Activated CD8-positive, alpha-beta memory T cell treated with anti-CD3 and anti-CD28 coated beads for 36 hours (primary cell): ENCODE data around the gene GPRIN1. TPM values are rescaled to one million over a fixed set of nuclear protein-coding genes. Genes with fewer than 3 reads are reported as not detected.
"Not testable (repeated sequence)": the region's sequence is repeated elsewhere in the genome, so short reads cannot be mapped to it uniquely, and the experiment has no call there.

Source experiments
- CTCF ChIA-PET: fragments of 350-600 bp; sonication (Branson Sonifier 250); formaldehyde crosslinking; loops from one replicate; lab custom pipeline; 2021; ENCODE audit warnings: antibody characterized with exemption; lab: Charles Lee
- POLR2A ChIA-PET: fragments of 350-600 bp; sonication (Branson Sonifier 250); formaldehyde crosslinking; loops from one replicate; lab custom pipeline; 2021; ENCODE audit warnings: antibody characterized with exemption; lab: Charles Lee
- total RNA-seq, 2 experiments: library from RNA; stranded (reverse); gene quantifications; one replicate each; pipeline ENCODE4 v1.2.3, GENCODE V29; 2021

The GPRIN1 gene
- total RNA-seq, 2 experiments from 2014 or later, result 2.7 to 3.0 TPM

- CTCF ChIA-PET, result interaction anchor here (1.8 kb wide), 1 partner anchor 10 kb away, joined by 4 read pairs; no protein-coding TSS in a partner anchor
- POLR2A ChIA-PET, result no interaction called here
These were observed 46.0 kb downstream of the GPRIN1 start for GRCh38 chr5:176564002-176564401.

GRCh38 chr5:176562189-176562588, 47.8 kb downstream of the GPRIN1 start:
- POLR2A ChIA-PET, result no interaction called here
- CTCF ChIA-PET, result no interaction called here

GRCh38 chr5:176561259-176561658, 48.7 kb downstream of the GPRIN1 start:
- ChIA-PET CTCF (no interaction called here), POLR2A (no interaction called here)

DNA sequence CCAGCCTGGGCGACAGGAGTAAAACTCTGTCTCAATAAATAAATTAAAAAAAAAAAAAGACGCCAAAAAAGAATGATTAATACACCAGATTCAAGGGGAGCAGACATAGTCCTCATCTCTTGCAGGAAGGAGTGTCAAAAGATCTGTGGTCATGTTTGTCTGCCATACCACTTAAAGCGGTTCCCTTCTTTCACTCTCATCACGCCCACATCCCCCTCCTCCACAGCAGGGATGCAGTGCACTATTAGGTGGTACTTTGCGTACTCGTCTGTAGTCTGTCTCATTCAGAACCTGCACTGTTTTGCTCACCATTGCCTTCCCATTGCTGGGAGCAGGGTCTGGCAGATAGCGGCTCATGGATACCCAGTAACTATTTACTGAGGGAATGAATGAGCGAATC, 49.6 kb downstream of the GPRIN1 start:
- CTCF ChIA-PET, result no interaction called here
- POLR2A ChIA-PET, result no interaction called here

DNA sequence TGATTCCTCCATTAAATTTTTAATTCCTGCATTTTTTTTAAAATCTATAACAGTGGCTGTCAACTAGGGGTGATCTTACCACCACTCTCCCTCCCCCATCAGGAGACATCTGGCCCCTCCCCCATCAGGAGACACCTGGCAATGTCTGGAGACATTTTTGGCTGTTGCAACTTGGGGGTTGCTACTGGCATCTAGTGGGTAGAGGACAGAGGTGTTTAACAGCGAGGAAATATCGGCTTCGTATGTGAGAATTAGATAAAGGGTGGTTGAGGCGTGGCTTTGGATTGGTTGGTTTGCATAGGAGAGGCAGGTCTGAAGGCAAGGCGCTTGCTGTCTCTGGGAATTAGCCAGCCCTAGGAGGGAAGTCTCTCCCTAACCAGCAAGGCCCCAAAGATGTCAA, 50.3 kb downstream of the GPRIN1 start:
- ChIA-PET POLR2A (no interaction called here), CTCF (no interaction called here)

DNA sequence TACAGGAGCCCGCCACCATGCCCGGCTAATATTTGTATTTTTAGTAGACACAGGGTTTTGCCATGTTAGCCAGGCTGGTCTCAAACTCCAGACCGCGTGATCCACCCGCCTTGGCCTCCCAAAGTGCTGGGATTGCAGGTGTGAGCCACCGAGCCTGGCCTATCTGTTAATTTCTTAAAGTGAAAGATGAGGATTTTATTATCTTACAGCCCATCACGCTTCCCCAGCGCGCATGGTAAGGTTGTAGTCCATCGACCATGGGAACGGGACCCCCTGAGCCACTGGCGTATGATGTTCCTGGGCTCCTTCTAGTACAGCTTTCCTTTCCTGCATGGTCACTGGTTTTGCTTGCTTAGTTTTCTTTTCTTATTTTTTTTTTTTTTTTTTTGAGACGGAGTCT, 52.1 kb downstream of the GPRIN1 start:
- ChIA-PET CTCF (interaction anchor here (1.8 kb wide), 1 partner anchor 14 kb away, joined by 6 read pairs; no protein-coding TSS in a partner anchor), POLR2A (no interaction called here)

- ChIA-PET CTCF (interaction anchor here (1.0 to 1.6 kb wide), 2 partner anchors 10 to 11 kb away, joined by 4 read pairs; no protein-coding TSS in a partner anchor), POLR2A (interaction anchor here (1.9 kb wide), 1 partner anchor 10 kb away, joined by 8 read pairs; no protein-coding TSS in a partner anchor)
These were observed 56.5 kb downstream of the GPRIN1 start for GRCh38 chr5:176553260-176554085.

DNA sequence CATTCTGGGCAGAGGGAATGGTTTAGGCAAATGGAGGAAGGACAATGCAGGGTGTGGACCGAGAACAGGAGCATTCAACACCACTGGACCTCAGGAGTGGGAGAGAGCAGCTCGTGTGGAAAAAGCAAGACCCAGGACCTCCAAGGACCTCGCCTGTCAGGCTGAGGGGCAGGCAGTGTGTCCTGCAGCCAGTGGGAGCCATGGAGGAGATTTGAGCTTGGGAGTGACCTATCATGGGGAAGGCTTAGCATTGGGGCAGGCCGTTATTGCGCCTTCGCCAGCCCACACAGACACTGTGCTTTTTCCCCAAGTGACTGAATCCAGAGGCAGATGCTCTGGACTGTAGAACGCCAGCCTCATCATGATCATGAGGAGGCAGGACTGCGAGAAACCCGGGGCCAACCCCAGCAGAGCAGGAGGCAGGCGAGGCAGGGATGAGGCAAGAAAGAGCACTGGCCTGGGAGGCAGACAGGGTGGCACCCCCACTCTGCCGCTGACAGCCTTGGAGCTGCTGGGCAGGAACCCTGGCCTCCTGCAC, 57.6 kb downstream of the GPRIN1 start:
- CTCF ChIA-PET, result interaction anchor here (1.6 kb wide), 1 partner anchor 10 kb away, joined by 4 read pairs; no protein-coding TSS in a partner anchor
- POLR2A ChIA-PET, result interaction anchor here (1.1 kb wide), 1 partner anchor 8 kb away, joined by 4 read pairs; no protein-coding TSS in a partner anchor

- POLR2A ChIA-PET, result interaction anchor here (1.7 kb wide), 1 partner anchor 13 kb away, joined by 4 read pairs; the partner anchor contains the start of gene RNF44
- CTCF ChIA-PET, result not testable (repeated sequence)
These were observed 59.0 kb downstream of the GPRIN1 start for GRCh38 chr5:176550937-176551336.

DNA sequence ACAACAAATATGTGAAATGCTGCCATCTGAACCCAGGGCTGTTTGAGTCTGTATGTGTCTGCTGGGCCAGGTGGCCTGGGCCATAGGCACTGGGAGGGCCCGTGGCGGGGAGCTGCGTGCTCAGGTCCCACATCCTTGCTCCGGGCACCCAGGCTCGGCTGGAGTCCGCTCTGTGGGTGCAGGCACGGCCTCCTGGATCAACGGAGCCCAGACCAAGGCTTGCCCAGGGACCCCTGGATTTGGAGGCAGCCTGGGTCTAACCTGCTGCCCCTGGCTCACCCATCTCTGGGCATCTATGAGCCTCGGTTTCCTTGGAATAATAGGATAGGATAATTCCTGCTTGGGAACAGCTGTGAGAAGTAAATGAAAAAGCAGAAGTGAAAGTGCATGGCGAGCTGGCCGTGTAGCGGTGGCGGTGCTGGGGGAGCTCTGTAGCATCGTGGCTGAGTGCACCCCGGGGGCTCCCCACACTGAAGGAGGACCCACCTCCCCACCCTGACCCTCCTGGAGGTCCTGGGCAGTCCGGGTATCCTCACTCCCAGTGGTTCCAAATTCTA, 59.6 kb downstream of the GPRIN1 start:
- POLR2A ChIA-PET, result interaction anchor here (1.7 kb wide), 1 partner anchor 13 kb away, joined by 4 read pairs; the partner anchor contains the start of gene RNF44
- CTCF ChIA-PET, result no interaction called here

- CTCF ChIA-PET, result no interaction called here
- POLR2A ChIA-PET, result interaction anchor here (1.7 kb wide), 1 partner anchor 12 kb away, joined by 4 read pairs; the partner anchor contains the start of gene RNF44
These were observed 60.1 kb downstream of the GPRIN1 start for GRCh38 chr5:176549871-176550270.

- ChIA-PET POLR2A (interaction anchor here (1.7 kb wide), 1 partner anchor 12 kb away, joined by 4 read pairs; the partner anchor contains the start of gene RNF44), CTCF (no interaction called here)
These were observed 61.0 kb downstream of the GPRIN1 start, which contains the start of gene CDHR2 for GRCh38 chr5:176548967-176549444. Gene CDHR2, plus strand, starts transcription at chr5:176549342. Its CDS starts 16,011 bp downstream, at chr5:176565353.

DNA sequence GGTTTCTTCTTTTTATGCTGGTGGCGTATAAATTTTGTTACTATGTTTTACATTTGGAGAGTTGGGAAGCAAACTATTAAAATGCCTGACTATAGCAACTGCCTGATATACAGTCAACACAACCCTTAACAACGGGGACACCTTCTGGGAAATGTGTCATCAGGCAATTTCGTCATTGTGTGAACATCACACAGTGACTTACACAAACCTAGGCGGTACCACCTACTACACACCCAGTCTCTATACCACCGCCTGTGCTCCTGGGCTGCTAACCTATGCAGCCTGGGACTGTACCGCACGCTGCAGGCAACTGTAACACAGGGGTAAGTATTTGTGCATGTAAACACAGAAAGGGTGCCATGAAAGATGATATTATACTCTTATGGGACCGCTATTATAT, 62.2 kb downstream of the GPRIN1 start:
- POLR2A ChIA-PET, result interaction anchor here (1.0 kb wide), 1 partner anchor 14 kb away, joined by 3 read pairs; no protein-coding TSS in a partner anchor
- CTCF ChIA-PET, result no interaction called here

Other genes starting within 250 kb of the GPRIN1 start
- 10 to 100 TPM; 39.1 to 39.4 TPM for gene KIAA1191, start 248.4 kb downstream of the GPRIN1 start, total RNA-seq
- gene ARL10, start 244.7 kb downstream of the GPRIN1 start, total RNA-seq, result 10 to 100 TPM; 15.9 to 16.7 TPM
- 100 to 1,000 TPM; 151 to 163 TPM for gene NOP16, start 221.6 kb downstream of the GPRIN1 start, total RNA-seq
- 10 to 100 TPM; 91.5 to 93.6 TPM for gene HIGD2A, start 221.4 kb downstream of the GPRIN1 start, total RNA-seq
- gene CLTB, start 193.6 kb downstream of the GPRIN1 start, total RNA-seq, result 10 to 100 TPM; 61.6 to 67.5 TPM
- 10 to 100 TPM; 41.7 to 42.9 TPM for gene FAF2, start 161.8 kb downstream of the GPRIN1 start, total RNA-seq
- gene RNF44, start 72.8 kb downstream of the GPRIN1 start, total RNA-seq, result 10 to 100 TPM; 47.2 to 50.5 TPM
- under 1 TPM; 0.06 to 0.50 TPM for gene CDHR2, start 60.8 kb downstream of the GPRIN1 start, total RNA-seq
- not detected for gene SNCB, start 20.4 kb upstream of the GPRIN1 start, total RNA-seq
- not detected for gene EIF4E1B, start 20.5 kb upstream of the GPRIN1 start, total RNA-seq
- 10 to 100 TPM; 36.6 to 37.9 TPM for gene TSPAN17, start 37.3 kb upstream of the GPRIN1 start, total RNA-seq
- not detected for gene UNC5A, start 200.4 kb upstream of the GPRIN1 start, total RNA-seq